SK-N-MC (cell line): Measurements from ENCODE around the gene DLGAP1.
A peak's percentile ranks its signal among the peaks of the same experiment; 100 is the strongest.

Experiments
- DNase-seq: peaks from one replicate; pipeline ENCODE4 v3.0.0-alpha.2; 2011; ENCODE audit warnings: low read depth, low spot score
- H3K27ac ChIP-seq: fragments of 200-600 bp; sonication (generic); 2 replicates; pipeline ENCODE4 v1.5.1; 2016; ENCODE audit warnings: mixed run types
- H3K36me3 ChIP-seq: fragments of 200-600 bp; sonication (generic); 2 replicates; pipeline ENCODE4 v1.6.1; 2017; ENCODE audit warnings: antibody characterized with exemption, low read length, mixed read lengths; ENCODE audit not compliant: insufficient read depth
- H3K4me3 ChIP-seq: fragments of 200-600 bp; sonication (generic); 2 replicates; pipeline ENCODE4 v1.5.1; 2016
- H3K9ac ChIP-seq: fragments of 200-600 bp; sonication (generic); 2 replicates; pipeline ENCODE4 v1.8.0; 2017; ENCODE audit warnings: mixed run types, mixed read lengths; ENCODE audit not compliant: insufficient read length
- H3K9me3 ChIP-seq: fragments of 200-600 bp; sonication (generic); 2 replicates; pipeline ENCODE4 v1.6.1; 2017; ENCODE audit warnings: low read depth, mild to moderate bottlenecking, antibody characterized with exemption, low read length, moderate library complexity, mixed read lengths
- EZH2 ChIP-seq: fragments of 200-600 bp; sonication (generic); IDR thresholded peaks from one replicate; pipeline ENCODE4 v1.6.1; 2017; ENCODE audit warnings: antibody characterized with exemption
- FOXP2 ChIP-seq: optimal IDR thresholded peaks from 2 replicates; pipeline ENCODE3; 2011; ENCODE audit warnings: mild to moderate bottlenecking, moderate library complexity; ENCODE audit not compliant: insufficient read depth; ENCODE audit errors: extremely low read length, control extremely low read depth
- POLR2AphosphoS5 ChIP-seq: IDR thresholded peaks from 2 replicates; pipeline ENCODE4 v1.6.1; 2012; ENCODE audit warnings: mild to moderate bottlenecking, low read depth, low read length, borderline replicate concordance

Gene DLGAP1

DNA sequence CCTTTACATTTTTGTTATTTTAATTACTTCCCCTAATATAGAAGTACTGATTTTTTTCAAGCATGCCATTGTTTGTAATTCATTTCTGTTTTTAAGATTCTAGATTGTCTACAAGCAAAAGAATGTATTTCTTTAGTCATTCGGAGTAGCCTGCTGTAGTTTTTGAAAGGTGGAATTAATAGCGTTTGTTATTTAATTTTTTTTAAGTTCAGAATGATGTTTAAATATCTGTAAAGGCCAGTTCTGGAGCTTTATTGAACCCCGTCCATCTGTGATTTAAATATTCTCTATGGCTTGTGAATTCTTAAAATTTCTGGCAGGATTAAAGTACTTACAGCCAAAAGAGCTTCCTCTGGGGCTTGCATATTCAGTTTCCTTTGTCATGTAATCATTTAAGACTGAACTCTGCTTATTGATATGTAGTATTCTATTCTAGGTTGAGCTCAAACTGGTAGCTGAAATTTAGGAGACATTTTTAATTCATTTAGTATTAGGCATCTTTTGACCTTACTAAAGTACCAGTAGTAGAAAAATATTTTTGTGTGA lies 999.9 kb downstream of the DLGAP1 start:
- TF ChIP-seq FOXP2, result no peak
- TF ChIP-seq POLR2AphosphoS5, result no peak
- TF ChIP-seq EZH2, result no peak
- H3K4me3 ChIP-seq, result peak overlapping the region; percentile 80
- H3K9ac ChIP-seq, result peak overlapping the region; percentile 93
- H3K9me3 ChIP-seq, result peaks cover 4% of the 10 kb centered on the region; the same call in 1 of the 2 replicates
- H3K27ac ChIP-seq, result peak overlapping the region; percentile 97
- DNase-seq, result no peak
- peaks cover 46% of the 10 kb centered on the region for H3K36me3 ChIP-seq

DNA sequence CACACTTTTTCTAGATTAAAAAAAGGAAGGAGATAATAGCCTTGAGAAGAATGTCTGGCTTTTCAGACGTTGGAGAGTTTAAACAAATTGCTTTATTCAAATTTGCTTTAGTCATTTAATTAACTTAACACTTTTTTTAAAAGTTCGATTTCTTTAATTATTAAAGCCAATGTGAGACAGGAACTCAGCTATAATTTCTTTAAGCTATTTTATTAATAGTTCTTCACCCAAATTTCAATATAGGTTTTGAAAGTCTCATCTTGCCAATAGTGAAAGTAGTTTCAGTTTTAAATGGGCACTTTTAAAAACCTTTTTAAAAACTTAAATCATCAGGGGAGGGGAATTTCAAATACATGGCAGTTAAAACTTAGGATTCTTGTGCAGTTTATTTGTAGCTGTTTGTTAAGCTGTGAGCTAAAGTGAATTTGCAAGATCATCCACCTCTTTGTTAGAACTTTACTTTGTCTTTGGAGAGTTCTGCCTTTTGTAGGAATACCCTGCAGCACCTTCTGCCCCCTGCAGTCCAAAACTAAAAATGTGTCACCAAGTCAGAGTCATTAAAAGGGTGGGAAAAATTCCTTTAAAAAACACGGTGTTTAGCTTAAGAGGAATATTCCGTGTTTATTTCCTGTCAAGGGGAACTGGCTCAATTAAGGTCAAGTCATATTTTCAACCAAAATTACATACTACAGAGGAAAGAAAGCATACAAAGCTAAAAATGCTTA lies 1000.6 kb downstream of the DLGAP1 start:
- peak overlapping the region; percentile 80 for H3K4me3 ChIP-seq
- H3K36me3 ChIP-seq, result peaks cover 41% of the 10 kb centered on the region
- peaks cover 4% of the 10 kb centered on the region; the same call in 1 of the 2 replicates for H3K9me3 ChIP-seq
- no peak for TF ChIP-seq POLR2AphosphoS5
- TF ChIP-seq FOXP2, result no peak
- no peak for TF ChIP-seq EZH2
- DNase-seq, result no peak
- peak overlapping the region; percentile 97 for H3K27ac ChIP-seq
- peak overlapping the region; percentile 93 for H3K9ac ChIP-seq

DNA sequence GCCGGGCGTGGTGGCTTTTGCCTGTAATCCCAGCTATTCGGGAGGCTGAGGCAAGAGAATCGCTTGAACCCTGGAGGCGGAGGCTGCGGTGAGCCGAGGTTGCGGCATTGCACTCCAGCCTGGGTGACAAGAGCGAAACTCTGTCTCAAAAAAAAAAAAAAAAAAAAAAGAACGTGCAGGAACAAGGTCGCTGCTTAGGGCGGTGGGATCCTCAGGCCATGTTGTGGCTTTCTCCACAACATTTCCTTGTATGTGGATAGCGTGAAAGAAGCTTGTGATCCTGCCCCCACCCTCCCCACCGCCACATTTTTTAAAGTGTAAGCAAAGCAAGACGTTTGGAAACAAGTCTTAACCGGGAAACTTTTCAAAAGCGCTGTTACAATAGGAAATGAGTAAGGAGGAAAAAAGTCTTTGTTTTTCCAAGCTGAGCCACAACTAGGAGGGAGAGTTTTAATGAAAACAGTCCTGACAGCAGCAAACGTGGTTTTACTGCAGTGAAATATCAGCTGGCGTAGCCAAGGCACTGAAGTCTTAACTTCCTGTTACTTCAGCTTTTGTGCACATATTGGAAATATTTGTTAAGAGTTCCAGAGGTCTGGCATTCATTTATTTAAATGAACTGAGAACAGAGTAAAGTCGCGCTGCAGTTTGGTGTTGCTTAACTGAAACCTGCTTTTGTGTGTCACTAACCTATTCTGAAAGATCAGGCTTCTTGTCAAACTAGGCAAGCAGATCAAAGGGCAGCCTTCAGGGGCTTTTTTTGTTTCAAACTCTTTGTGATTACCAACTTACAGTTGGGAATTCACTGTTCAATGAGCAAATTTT lies 1001.4 kb downstream of the DLGAP1 start:
- H3K9me3 ChIP-seq, result peaks cover 4% of the 10 kb centered on the region; the same call in 1 of the 2 replicates
- DNase-seq, result peak; percentile 87
- peak overlapping the region; percentile 80 for H3K4me3 ChIP-seq
- TF ChIP-seq POLR2AphosphoS5, result 0 out of 2 replicates have a peak, but pooled peaks have one; percentile 10
- TF ChIP-seq EZH2, result no peak
- H3K27ac ChIP-seq, result peak overlapping the region; percentile 97
- peak overlapping the region; percentile 93 for H3K9ac ChIP-seq
- peaks cover 34% of the 10 kb centered on the region for H3K36me3 ChIP-seq

DNA sequence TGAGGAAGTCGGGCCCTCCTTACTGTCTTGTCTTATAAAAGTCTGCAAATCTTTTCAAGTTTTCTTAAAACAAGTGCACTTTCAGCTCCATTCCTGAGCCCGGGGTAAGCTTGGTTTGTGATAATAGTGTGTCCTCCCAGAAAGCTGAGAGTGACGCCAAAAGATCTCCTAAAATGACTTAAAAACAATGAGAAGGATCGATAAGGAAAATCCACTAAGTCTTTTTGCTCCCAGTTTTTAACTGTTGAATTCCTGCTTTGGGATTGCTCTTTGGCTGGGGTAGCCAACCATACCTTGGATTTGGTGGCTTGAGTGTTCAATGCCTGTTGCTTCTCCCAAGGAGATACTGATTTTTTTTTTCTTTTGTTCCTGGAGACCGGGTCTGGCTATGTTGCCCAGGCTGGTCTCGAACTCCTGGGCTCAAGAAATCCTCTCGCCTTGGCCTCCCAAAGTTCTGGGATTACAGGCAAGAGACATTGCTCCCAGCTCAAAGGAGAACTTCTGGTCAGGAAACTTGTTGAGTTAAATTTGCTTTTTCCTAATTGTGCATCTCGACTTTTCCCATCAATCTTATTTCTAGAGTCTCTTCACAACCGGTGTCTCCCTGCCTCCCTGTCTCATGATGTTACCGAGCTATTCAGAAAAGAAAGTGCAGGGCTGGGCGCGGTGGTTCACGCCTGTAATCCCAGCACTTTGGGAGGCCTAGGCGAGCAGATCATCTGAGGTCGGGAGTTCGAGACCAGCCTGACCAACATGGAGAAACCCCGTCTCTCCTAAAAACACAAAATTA lies 1002.2 kb downstream of the DLGAP1 start:
- peak overlapping the region; percentile 97 for H3K27ac ChIP-seq
- peaks cover 25% of the 10 kb centered on the region for H3K36me3 ChIP-seq

DNA sequence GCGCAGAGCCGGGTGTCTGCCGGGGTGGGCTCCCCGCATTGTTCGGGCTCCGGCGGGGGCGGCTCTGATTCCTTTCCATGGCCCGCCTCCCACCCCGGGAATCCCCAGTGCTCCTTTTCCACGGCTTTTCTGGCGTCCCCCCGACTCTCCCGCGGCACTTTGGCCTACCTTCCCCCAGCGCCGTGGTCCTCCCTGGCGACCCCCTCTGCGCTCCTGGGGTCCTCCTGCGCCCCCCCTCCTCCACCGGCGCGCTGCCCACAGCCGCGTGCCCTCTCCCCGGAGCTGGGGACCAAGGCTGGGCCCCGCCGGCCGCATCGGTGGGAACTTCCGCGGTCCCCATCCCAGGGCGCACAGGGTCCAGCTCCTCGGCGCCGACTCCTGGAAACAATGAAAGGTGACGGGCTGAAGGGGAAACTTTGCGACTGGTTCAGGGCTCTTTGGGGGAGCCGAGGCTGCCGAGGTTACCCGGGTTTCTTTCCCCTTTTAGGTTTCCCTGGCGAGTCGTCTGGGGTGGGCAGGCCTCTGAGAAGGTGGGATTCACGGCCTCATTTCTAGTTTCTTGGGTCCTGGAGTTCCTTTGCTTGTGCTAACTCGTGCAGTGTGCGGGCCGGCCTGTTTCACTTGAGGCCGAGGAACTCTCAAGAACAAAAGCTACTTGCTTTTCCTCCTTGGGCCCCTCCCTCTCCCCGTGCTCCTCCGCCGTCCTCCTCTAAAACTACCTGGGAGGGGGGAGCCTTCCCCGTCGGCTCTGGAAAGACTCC lies 1002.9 kb downstream of the DLGAP1 start:
- peaks cover 18% of the 10 kb centered on the region for H3K36me3 ChIP-seq
- H3K27ac ChIP-seq, result peak overlapping the region; percentile 97
- DNase-seq, result no peak
- H3K9me3 ChIP-seq, result no peaks in the 10 kb centered on the region
- peak overlapping the region; percentile 93 for H3K9ac ChIP-seq
- TF ChIP-seq EZH2 (no peak), POLR2AphosphoS5 (no peak), FOXP2 (no peak)
- H3K4me3 ChIP-seq, result peak overlapping the region; percentile 80

More for the DNA sequence above, 1002.2 kb downstream of the DLGAP1 start:
- peak overlapping the region; percentile 80 for H3K4me3 ChIP-seq
- TF ChIP-seq FOXP2 (no peak), POLR2AphosphoS5 (no peak), EZH2 (no peak)
- H3K9ac ChIP-seq, result peak overlapping the region; percentile 93
- H3K9me3 ChIP-seq, result no peaks in the 10 kb centered on the region
- no peak for DNase-seq

DNA sequence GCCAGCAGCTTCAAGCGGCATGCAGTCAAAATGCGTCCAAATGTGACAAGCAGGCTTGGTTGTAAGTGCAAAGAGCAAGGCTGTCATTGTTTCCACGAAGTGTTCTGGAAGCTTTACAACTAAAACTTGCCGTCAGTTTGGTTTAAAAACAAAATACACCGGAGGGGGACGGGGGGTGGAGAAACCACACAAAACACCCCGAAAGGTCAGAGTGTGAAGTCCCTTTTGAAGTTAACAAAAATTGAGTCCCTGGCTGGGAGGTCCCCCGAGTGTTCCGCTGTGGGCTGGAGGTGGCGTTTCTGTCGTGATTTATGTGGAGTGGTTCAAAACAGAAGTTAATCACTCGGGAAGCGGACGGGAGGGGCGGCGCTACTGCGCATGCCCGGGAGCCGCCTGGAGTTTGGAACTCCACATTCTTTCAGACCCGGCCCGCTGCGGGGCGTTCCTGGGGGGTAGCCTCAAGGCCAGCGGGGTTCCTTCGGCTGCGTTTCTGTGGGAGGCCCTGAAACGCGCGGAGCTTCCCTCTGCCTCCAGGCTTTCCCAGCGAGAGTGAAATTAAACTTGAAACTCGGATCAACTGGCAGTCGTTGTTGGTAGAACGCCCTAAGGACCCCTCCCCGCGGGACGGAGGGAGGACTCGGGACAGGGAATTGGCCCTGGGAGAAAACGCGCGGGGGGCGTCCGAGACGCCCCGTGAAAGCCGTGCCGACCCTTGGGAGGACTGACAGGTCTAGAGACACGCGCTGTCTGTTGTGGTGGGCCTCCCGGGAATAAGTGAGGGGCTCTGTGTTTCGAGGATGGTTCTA lies 1003.7 kb downstream of the DLGAP1 start:
- no peaks in the 10 kb centered on the region for H3K9me3 ChIP-seq
- H3K9ac ChIP-seq, result peak overlapping the region; percentile 93
- DNase-seq, result no peak
- peak overlapping the region; percentile 97 for H3K27ac ChIP-seq
- peaks cover 10% of the 10 kb centered on the region for H3K36me3 ChIP-seq
- TF ChIP-seq EZH2 (no peak), POLR2AphosphoS5 (peak; percentile 78), FOXP2 (peak; percentile 63)
- H3K4me3 ChIP-seq, result peak overlapping the region; percentile 80

DNA sequence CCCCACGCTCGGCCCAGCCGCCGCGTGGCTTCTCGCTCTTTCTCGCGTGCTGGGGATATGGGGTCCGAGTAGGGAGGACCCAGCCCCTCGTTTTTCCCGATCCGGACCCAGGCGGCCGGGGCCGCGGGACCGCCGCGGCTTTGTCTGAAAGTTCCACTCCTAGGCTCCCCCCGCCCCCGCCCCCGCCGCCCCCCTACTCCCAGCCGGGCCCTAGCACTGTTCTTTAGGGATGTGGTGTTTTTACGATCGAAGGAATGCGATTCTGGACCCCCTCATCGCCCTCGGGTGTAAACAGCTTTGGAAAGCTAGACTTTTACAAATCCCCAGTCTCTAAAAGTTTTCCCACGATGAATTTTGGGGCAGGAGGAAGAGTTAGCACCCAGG lies 1004.3 kb downstream of the DLGAP1 start:
- Histone ChIP-seq H3K4me3 (peak overlapping the region; percentile 80), H3K27ac (peak overlapping the region; percentile 97), H3K9ac (peak overlapping the region; percentile 93), H3K36me3 (peaks cover 4% of the 10 kb centered on the region; the same call in 1 of the 2 replicates), H3K9me3 (no peaks in the 10 kb centered on the region)
- DNase-seq, result no peak
- no peak for TF ChIP-seq FOXP2
- TF ChIP-seq POLR2AphosphoS5, result no peak
- no peak for TF ChIP-seq EZH2
